Measurements from ENCODE around the gene RHBDF1.

RHBDF1 gene

GRCh38 chr16:94918-95265 lies 22.5 kb upstream of the RHBDF1 start:
- DNase-seq (ENCODE audit: low read depth, low spot score): no peak

GRCh38 chr16:92431-93339 lies 20.3 kb upstream of the RHBDF1 start:
- no peak for DNase-seq (ENCODE audit: low read depth, low spot score)

DNA sequence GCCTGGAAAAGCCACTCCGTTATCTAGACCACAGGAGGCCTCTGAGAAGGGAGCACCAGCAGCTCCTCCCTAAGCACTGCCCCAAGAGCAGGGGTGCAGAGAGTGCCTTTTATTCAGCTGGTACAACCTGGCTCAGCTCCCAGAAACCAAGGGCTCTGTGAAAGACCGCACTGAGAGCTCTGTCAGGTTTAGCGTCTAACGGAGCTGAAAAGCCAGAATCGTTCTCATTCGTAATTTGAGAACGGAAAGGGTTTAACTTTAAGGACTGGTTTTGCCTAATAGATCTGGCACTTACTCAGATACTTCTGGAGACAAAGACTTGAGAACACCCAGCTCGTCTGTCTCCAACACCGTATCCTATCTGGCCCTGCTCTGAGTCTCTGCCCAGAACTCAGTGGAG lies 19.1 kb upstream of the RHBDF1 start:
- DNase-seq (ENCODE audit: low read depth, low spot score): no peak

GRCh38 chr16:89391-90302 lies 17.2 kb upstream of the RHBDF1 start:
- DNase-seq (ENCODE audit: low read depth, low spot score): no peak

DNA sequence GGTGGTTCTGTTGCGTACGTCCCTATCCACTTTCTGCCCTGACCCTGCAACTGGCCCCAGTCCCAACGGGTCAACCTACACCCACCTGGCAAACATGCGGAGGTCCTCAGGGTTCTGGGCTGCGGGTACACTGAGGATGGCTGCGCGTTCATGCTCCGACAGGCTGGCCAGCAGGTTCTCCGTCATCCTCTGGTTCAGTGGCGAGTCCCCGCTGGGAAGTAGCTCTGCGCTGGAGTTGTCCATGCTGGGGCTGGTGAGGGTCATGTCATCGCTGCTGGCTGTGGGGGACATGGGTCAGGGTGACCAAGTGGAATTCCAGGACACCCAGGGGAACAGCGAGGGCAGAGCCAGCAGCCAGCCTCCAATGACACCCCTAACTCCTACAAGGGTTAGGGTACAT lies 16.2 kb upstream of the RHBDF1 start:
- DNase-seq (ENCODE audit: low read depth, low spot score): no peak

- no peak for DNase-seq (ENCODE audit: low read depth, low spot score)
Measured at GRCh38 chr16:86483-86952, 14.1 kb upstream of the RHBDF1 start.

- no peak for DNase-seq (ENCODE audit: low read depth, low spot score)
Measured at GRCh38 chr16:85865-86264, 13.4 kb upstream of the RHBDF1 start.

GRCh38 chr16:85407-85782 lies 13.0 kb upstream of the RHBDF1 start:
- DNase-seq (ENCODE audit: low read depth, low spot score): no peak

GRCh38 chr16:84718-85406 lies 12.4 kb upstream of the RHBDF1 start:
- no peak for DNase-seq (ENCODE audit: low read depth, low spot score)

DNA sequence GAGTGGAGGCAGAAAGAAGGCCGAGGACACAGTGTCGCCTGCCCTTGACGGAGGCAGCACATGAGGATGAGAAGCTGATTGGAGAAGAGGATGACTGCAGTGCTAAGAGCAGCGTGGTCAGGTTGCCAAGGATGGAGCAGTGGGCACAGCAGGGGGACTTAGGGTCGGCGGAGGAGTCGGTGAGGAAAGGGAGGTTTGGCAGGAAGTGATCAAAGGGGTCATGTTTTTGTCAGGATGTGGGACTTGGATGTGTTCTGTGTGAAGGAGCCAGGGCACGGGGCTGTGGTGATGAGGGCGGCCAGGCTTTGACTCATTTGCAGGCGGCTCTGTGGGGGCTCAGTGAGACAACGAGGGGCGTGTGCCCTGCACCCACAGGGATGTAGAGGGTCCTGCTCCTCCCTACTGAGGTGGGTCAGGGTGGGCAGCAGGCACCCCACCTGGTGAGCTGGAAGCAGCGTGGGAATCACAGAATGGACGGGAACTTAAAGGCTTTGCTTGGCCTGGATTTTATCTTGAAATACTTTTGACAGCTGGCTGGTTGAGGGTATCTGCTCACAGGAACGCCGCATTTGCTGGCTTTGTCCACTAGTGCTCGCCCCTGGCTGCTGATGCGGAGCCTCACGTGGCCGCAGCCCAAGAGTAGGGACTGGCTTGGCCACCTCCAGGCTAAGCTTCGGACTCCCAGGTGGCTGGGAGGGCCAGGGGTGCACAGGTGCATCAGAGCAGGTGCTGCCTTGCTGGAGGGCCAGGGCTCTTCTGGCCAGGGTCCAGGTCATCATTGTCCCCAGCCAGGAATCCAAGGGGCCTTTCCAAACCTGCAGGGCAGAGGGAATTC lies 11.6 kb upstream of the RHBDF1 start:
- no peak for DNase-seq (ENCODE audit: low read depth, low spot score)

- DNase-seq (ENCODE audit: low read depth, low spot score): no peak
Measured at GRCh38 chr16:83060-83603, 10.7 kb upstream of the RHBDF1 start.

DNA sequence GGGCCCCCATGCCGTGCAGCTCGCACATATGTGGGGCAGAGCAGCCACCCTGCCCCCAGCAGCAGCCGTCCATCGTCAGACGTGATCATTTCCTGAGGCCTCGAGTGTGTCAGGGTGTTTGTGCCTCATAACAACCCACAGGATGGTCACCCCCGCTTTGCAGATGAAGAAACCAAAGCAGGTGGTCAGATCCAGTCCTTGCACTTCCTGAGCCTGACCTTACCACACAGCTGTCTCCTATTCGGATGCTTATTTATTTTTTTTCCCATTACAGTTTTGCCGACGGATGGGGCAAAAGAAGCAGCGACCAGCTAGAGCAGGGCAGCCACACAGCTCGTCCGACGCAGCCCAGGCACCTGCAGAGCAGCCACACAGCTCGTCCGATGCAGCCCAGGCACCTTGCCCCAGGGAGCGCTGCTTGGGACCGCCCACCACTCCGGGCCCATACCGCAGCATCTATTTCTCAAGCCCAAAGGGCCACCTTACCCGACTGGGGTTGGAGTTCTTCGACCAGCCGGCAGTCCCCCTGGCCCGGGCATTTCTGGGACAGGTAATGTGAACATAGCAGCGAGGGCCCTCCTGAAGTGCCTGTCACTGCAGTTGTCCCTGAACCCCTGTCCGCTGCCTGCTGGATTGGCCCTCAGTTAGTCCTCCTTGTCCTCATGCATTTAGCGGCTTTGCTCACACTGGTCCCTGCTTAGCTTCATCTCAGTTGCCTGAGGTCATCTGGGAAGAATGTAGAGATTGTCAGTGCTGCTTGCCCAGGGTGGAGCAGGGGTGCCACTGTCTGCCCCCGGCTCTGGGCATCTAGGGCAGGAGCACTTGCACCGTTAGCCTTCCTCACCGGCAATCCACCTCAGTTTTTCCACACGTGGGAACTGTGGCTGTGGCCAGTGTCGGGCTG lies 7.0 kb upstream of the RHBDF1 start:
- no peak for DNase-seq (ENCODE audit: low read depth, low spot score)

GRCh38 chr16:78444-79150 lies 6.2 kb upstream of the RHBDF1 start:
- DNase-seq (ENCODE audit: low read depth, low spot score): no peak

GRCh38 chr16:77807-78443 lies 5.5 kb upstream of the RHBDF1 start, which contains the start of gene MPG:
TSS of gene MPG (plus strand) at chr16:78225. CDS start at chr16:78310, 85 bp downstream.
- DNase-seq (ENCODE audit: low read depth, low spot score): peak; percentile 62

- peak; percentile 82 for DNase-seq (ENCODE audit: low read depth, low spot score)
Measured at GRCh38 chr16:77273-77806, 4.9 kb upstream of the RHBDF1 start.

- DNase-seq (ENCODE audit: low read depth, low spot score): peak; percentile 54
Measured at GRCh38 chr16:76535-77272, 4.3 kb upstream of the RHBDF1 start.

All from ELF-1 (cell line).